Coronary artery (tissue), 2 donors: Measurements from ENCODE around the gene SNED1.

Experiments
- DNase-seq: peaks from one replicate; pipeline ENCODE4 v3.0.0-alpha.2; 2017; ENCODE audit warnings: low spot score
- H3K27ac ChIP-seq, 2 donors: fragments of 200-600 bp; sonication (generic); one replicate each; pipeline ENCODE4 v1.5.1; 2016 to 2019
- H3K4me3 ChIP-seq: fragments of 200-600 bp; sonication (generic); 2 replicates; pipeline ENCODE4 v1.5.1; 2016; ENCODE audit warnings: mild to moderate bottlenecking, moderate library complexity
- CTCF ChIP-seq: fragments of 200-600 bp; sonication (generic); IDR thresholded peaks from one replicate; pipeline ENCODE4 v1.5.1; 2019; ENCODE audit warnings: antibody characterized with exemption

SNED1 gene

GRCh38 chr2:240957656-240958365, 40.6 kb upstream of the SNED1 start:
- Histone ChIP-seq H3K27ac (no peak overlapping the region), H3K4me3 (no peak overlapping the region)
- DNase-seq, result peak; percentile 59

GRCh38 chr2:240958366-240959213, 39.8 kb upstream of the SNED1 start:
- DNase-seq, result peak; percentile 59
- Histone ChIP-seq H3K27ac (no peak overlapping the region), H3K4me3 (no peak overlapping the region)
- no peak for TF ChIP-seq CTCF

More at GRCh38 chr2:240957656-240958365, 40.6 kb upstream of the SNED1 start:
- TF ChIP-seq CTCF, result no peak

GRCh38 chr2:240959214-240959940, 39.0 kb upstream of the SNED1 start:
- no peak for TF ChIP-seq CTCF
- no peak overlapping the region for H3K27ac ChIP-seq
- peak; percentile 65 for DNase-seq
- no peak overlapping the region for H3K4me3 ChIP-seq

- no peak overlapping the region for H3K4me3 ChIP-seq
- DNase-seq, result peak; percentile 59
- peak overlapping the region in 1 of 2 donors; percentile 52 for H3K27ac ChIP-seq
- no peak for TF ChIP-seq CTCF
These were observed 38.5 kb upstream of the SNED1 start for GRCh38 chr2:240959941-240960308.

- Histone ChIP-seq H3K27ac (peak overlapping the region in 1 of 2 donors; percentile 52), H3K4me3 (no peak overlapping the region)
- DNase-seq, result peak; percentile 66
- TF ChIP-seq CTCF, result no peak
These were observed 38.0 kb upstream of the SNED1 start for GRCh38 chr2:240960309-240960970.

GRCh38 chr2:240960971-240961876, 37.2 kb upstream of the SNED1 start:
- peak overlapping the region in 1 of 2 donors; percentile 52 for H3K27ac ChIP-seq
- peak; percentile 70 for DNase-seq
- H3K4me3 ChIP-seq, result no peak overlapping the region
- TF ChIP-seq CTCF, result no peak
